Colonic mucosa (tissue), 4 donors: ENCODE results near the gene TCF23. TPM values are rescaled to one million over a fixed set of nuclear protein-coding genes. Genes with fewer than 3 reads are reported as not detected.
"Not testable (repeated sequence)": the region's sequence is repeated elsewhere in the genome, so short reads cannot be mapped to it uniquely, and the experiment has no call there.

Source experiments
- DNase-seq: peaks from one replicate; pipeline ENCODE4 v3.0.0-alpha.2; 2020
- H3K27ac ChIP-seq: fragments of 200-600 bp; one replicate; pipeline ENCODE4 v1.8.0; 2021
- H3K27me3 ChIP-seq: fragments of 200-600 bp; one replicate; pipeline ENCODE4 v1.8.0; 2021
- H3K36me3 ChIP-seq: fragments of 200-600 bp; one replicate; pipeline ENCODE4 v1.8.0; 2021
- H3K4me1 ChIP-seq: fragments of 200-600 bp; one replicate; pipeline ENCODE4 v1.8.0; 2021; ENCODE audit warnings: mild to moderate bottlenecking
- H3K4me3 ChIP-seq: fragments of 200-600 bp; one replicate; pipeline ENCODE4 v1.8.0; 2021
- H3K9ac ChIP-seq, 2 donors: one replicate each; pipeline ENCODE4 v1.7.0; 2013; ENCODE audit warnings: control low read depth in 2 of 2, low read depth in 2 of 2, low read length in 2 of 2
- H3K9me3 ChIP-seq: fragments of 200-600 bp; one replicate; pipeline ENCODE4 v1.8.0; 2021
- intact Hi-C: fragments of 100-400 bp; cut with DNase I; formaldehyde crosslinking; loops from one replicate; pipeline ENCODE4 v1.14.1; 2022
- total RNA-seq, 2 donors: library from RNA; stranded (reverse); fragmentation: NEBNext Ultra II Directional in 1 of 2; extraction: Animal tissue kit (Norgen Biotek cat#: 25700) in 1 of 2; gene quantifications; one replicate each; pipeline ENCODE4 v1.2.1, GENCODE V29; 2021
- TF ChIP-seq, protein P1 (sequence below): fragments of 200-600 bp; IDR thresholded peaks from one replicate; pipeline ENCODE4 v1.8.0; 2022; ENCODE audit warnings: antibody characterized with exemption, mild to moderate bottlenecking
- donor health status: healthy.
- donor health status: DM: no; HTN: no; CAD: no.
- donor health status: DM: no; HTN: no; CAD: no.

The TCF23 gene
- total RNA-seq, 2 donors from 2014 or later, result 0.05 to 0.07 TPM

DNA sequence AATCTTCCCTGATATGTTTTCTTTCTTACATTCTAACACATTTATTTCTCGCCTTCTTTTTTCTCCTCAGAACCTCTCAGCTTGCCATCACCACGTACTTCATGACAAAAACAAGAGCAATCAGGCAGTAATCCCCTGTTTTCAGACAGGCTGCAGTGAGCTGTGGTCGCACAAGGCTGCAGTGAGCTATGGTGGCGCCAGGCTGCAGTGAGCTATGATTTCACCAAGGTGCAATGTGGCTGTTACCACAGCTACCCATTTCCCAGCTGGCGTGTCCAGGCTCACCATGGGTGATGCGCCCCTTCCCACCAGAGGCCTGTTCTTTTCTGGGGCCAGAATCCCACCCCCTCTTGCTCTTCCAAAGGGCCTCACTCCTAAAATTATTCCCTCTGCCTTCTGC lies 25.8 kb downstream of the TCF23 start:
- H3K27me3 ChIP-seq, result no peaks in the 10 kb centered on the region
- H3K9ac ChIP-seq, result no peak overlapping the region
- intact Hi-C loops, result no loop called here
- H3K9me3 ChIP-seq, result no peaks in the 10 kb centered on the region
- H3K4me3 ChIP-seq, result no peak overlapping the region
- no peaks in the 10 kb centered on the region for H3K36me3 ChIP-seq
- H3K4me1 ChIP-seq, result no peaks in the 10 kb centered on the region
- DNase-seq, result no peak
- H3K27ac ChIP-seq, result no peak overlapping the region
- TF ChIP-seq, protein P1, sequence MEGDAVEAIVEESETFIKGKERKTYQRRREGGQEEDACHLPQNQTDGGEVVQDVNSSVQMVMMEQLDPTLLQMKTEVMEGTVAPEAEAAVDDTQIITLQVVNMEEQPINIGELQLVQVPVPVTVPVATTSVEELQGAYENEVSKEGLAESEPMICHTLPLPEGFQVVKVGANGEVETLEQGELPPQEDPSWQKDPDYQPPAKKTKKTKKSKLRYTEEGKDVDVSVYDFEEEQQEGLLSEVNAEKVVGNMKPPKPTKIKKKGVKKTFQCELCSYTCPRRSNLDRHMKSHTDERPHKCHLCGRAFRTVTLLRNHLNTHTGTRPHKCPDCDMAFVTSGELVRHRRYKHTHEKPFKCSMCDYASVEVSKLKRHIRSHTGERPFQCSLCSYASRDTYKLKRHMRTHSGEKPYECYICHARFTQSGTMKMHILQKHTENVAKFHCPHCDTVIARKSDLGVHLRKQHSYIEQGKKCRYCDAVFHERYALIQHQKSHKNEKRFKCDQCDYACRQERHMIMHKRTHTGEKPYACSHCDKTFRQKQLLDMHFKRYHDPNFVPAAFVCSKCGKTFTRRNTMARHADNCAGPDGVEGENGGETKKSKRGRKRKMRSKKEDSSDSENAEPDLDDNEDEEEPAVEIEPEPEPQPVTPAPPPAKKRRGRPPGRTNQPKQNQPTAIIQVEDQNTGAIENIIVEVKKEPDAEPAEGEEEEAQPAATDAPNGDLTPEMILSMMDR, result no peak

DNA sequence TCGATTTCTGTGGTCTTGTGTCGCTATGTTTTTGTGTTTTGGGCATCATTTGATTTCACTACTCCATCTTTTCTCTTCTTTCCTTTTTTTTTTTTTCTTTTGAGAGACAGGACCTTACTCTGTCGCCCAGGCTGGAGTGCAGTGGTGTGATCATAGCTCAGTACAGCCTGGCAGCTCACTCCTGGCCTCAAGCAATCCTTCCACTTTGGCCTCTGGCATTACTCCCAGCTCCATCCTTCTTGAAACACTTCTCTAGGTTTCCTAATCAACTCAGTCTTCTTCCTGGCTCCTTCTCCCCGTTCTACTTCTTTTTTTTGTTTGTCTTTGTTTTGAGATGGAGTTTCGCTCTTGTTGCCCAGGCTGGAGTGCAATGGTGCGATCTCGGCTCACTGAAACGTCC lies 26.5 kb downstream of the TCF23 start:
- TF ChIP-seq, protein P1, result no peak
- Histone ChIP-seq H3K4me3 (no peak overlapping the region), H3K27ac (no peak overlapping the region), H3K36me3 (no peaks in the 10 kb centered on the region), H3K4me1 (no peaks in the 10 kb centered on the region), H3K27me3 (no peaks in the 10 kb centered on the region), H3K9ac (no peak overlapping the region), H3K9me3 (no peaks in the 10 kb centered on the region)
- intact Hi-C loops, result no loop called here
- no peak for DNase-seq

DNA sequence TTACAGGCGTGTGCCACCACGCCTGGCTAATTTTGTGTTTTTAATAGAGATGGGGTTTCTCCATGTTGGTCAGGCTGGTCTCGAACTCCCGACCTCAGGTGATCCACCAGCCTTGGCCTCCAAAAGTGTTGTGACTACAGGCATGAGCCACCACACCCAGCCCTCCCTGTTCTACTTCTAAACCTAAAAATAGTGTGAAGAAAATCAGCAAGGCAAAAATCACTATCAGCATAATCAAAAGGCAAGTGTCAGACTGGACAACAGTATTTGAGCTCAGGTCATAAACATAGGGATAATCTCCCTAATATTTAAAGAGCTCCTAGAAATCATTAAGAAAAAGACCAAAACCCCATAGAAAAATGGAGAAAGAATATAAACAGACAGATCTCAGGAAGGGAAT lies 27.0 kb downstream of the TCF23 start:
- intact Hi-C loops, H3K9me3 ChIP-seq, H3K27ac ChIP-seq, DNase-seq, H3K27me3 ChIP-seq, H3K4me3 ChIP-seq, H3K9ac ChIP-seq, H3K36me3 ChIP-seq, H3K4me1 ChIP-seq: not testable (repeated sequence)

DNA sequence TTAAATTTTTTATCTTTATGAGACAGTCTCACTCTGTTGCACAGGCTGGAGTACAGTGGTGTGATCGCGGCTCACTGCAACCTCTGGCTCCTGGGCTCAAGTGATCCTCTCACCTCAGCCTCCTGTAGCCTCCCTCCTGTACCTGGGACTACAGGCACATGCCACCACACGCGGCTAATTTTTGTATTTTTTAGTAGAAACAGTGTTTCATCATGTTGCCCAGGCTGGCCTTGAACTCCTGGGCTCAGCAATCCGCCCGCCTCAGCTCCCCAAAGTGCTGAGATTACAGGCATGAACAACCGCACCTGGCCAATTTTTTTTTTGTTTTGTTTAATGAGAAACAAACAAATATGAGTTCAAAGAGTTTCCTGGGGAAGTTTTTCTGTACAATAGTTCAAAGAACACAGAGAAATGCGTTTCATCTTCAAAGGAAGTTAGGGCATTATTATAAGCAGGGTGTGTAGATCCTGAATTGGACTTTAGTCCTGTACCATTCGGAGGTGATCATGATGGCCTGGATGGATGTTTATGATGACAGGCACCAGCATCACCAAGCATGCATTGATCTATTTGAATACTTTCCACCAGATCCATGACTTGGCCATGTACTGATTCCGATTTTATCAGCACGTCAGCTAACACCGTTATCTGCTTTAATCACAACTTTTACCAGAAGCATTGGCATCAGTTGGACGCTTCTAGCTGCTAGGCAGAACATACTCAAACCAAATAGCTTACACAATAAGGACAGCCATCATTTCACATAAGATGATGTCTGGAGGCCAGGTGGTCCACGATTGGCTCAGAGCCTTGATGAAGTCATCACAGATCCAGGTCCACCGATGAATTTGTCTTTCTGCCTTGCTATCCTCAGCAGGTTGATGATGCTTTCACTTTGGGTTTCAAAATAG lies 28.9 kb downstream of the TCF23 start:
- Histone ChIP-seq H3K27me3 (no peaks in the 10 kb centered on the region), H3K9me3 (no peaks in the 10 kb centered on the region), H3K4me3 (no peak overlapping the region), H3K36me3 (no peaks in the 10 kb centered on the region), H3K9ac (no peak overlapping the region), H3K4me1 (no peaks in the 10 kb centered on the region), H3K27ac (no peak overlapping the region)
- intact Hi-C loops, result no loop called here
- DNase-seq, result no peak
- TF ChIP-seq, protein P1, result no peak

DNA sequence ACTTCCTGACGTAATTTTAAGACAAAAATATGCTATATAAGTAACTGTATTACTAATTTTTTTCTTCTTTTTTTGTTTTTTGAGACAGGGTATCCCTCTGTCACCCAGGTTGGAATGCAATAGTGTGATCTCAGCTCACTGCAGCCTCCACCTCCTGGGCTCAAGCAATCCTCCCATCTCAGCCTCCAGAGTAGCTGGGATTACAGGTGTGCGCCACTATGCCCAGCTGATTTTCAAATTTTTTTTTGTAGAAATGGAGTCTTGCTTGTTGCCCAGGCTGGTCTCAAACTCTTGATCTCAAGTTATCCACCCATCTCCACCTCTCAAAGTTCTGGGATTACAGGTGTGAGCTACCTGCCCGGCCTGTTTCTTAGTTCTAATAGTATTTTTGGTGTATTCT lies 29.7 kb downstream of the TCF23 start:
- H3K4me3 ChIP-seq, result no peak overlapping the region
- H3K9me3 ChIP-seq, result no peaks in the 10 kb centered on the region
- no peak for DNase-seq
- H3K9ac ChIP-seq, result no peak overlapping the region
- no peaks in the 10 kb centered on the region for H3K36me3 ChIP-seq
- TF ChIP-seq, protein P1, result no peak
- no peak overlapping the region for H3K27ac ChIP-seq
- no peaks in the 10 kb centered on the region for H3K4me1 ChIP-seq
- no peaks in the 10 kb centered on the region for H3K27me3 ChIP-seq
- intact Hi-C loops, result no loop called here

DNA sequence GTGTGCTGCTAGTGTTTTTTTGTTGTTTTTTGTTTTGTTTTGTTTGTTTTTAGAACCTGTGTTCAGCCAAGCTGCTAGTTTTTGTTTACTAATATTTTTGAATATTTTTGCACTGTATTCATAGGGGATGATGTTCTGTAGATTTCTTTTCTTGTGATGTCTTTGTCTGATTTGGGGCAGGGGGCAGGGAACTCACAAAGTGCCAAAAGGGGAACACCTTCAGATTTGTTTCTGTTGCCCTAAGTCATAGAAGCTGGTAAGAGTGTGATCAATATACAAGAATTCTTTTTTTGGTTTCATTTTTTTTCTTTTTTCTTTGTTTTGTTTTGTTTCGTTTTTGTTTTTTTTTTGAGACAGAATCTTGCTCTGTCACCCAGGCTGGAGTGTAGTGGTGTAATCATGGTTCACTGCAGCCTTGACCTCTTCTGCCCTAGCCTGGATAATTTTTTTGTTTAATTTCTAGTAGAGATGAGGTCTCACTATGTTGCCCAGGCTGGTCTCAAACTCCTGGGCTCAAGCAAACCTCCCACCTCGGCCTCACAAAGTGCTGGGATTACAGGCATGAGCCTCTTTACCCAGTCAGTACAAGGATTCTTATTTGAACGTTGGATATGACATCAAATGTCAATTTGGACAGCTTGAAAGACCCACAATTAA lies 30.7 kb downstream of the TCF23 start:
- intact Hi-C loops, result no loop called here

More for the DNA sequence above, 30.7 kb downstream of the TCF23 start:
- Histone ChIP-seq H3K9ac (no peak overlapping the region), H3K27ac (no peak overlapping the region), H3K9me3 (no peaks in the 10 kb centered on the region), H3K4me3 (no peak overlapping the region), H3K4me1 (no peaks in the 10 kb centered on the region), H3K27me3 (no peaks in the 10 kb centered on the region), H3K36me3 (no peaks in the 10 kb centered on the region)
- TF ChIP-seq, protein P1, result no peak
- no peak for DNase-seq
